GM19193 (cell line): ENCODE data around the gene PRADC1.

Experiments used
- POLR2A ChIP-seq: IDR thresholded peaks from 4 replicates; pipeline ENCODE4 v1.6.1; 2011; ENCODE audit not compliant: insufficient read depth, insufficient read length; ENCODE audit errors: extremely low read depth

Gene PRADC1

GRCh38 chr2:73233154-73233931 lies at the start of gene PRADC1:
Gene PRADC1 (minus strand): TSS chr2:73233239. CDS start chr2:73233160, 79 bp downstream.
- TF ChIP-seq POLR2A = peak; percentile 37

- TF ChIP-seq POLR2A = no peak
These were observed 48.2 kb upstream of the PRADC1 start for GRCh38 chr2:73281244-73281643.

- no peak for TF ChIP-seq POLR2A
These were observed 46.8 kb upstream of the PRADC1 start for GRCh38 chr2:73279852-73280251.

GRCh38 chr2:73272270-73272669 lies 39.2 kb upstream of the PRADC1 start:
- TF ChIP-seq POLR2A = no peak

DNA sequence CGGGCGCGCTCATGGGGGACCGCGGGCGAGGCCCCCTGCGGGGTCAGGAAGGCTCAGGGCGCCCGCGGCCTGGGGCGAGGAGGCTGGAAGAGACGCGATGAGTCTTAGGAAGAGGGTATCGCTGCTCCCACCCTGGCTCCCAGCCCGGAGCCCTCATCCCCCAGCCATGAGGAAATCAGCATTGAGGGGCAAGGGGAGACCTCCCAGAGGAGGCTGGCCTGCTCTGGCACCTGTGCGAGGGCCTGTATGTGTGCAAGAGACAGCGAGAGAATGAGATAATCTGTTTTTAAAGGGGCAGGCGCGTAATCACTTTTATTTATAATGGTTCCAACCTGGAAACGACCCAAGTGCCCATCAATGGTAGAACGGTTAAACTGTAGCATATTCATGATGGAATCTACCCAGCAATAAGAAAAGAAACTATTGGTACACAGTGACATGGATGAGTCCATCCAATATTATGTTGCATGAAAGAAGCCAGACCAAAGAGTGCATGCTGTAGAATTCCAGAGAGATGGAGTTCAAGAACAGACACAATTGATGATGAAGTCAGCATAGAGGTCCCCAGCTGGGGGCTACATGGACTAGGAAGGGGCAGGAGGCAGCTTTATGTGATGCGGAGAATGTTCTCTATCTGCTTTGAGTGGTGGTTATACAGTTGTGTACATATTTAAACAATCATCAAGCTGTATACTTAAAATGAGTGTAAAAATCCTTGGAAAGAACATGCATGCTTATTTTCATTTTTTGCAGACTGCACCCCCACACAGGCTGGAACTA lies 36.8 kb upstream of the PRADC1 start:
- TF ChIP-seq POLR2A = no peak

GRCh38 chr2:73268830-73269685 lies 36.0 kb upstream of the PRADC1 start:
- peak; percentile 55 for TF ChIP-seq POLR2A

DNA sequence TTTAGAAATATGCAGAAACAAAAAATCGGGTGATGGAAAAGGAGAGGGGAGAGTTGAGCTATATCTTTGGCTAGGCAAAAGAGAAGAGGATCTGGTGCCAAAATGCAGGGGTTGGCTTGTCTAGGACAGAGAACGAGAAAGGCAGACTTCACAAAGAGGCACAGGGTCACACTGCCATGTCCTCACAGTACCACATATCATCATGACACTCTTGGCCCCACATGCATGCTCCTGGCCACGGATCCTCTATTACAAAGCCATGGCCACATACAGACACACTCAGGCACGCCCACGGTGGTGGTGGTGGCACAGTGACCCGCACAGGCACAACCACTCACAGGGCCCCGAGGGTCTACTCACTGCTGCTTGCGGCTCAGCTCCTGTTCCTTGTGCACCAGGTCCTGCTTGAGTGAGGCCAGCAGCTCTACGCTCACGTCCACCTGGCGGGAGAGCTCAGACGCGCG lies 35.4 kb upstream of the PRADC1 start:
- TF ChIP-seq POLR2A = no peak

DNA sequence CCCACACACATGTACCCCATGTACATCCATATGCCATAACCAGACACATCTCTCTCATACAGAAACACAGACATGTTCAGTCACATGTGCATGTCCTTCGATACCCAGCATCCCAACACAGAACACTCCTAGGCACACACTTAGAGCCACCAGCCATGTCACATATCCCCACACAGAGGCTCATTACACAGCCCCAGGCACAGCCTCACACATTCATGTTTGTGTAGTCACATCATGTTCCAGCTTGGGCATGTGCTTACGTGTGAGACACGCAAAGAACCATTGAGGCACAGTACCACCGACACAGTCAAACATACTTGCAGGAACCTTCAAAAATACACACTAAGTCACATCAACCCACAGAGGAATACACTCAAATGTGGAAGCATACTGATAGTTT lies 34.0 kb upstream of the PRADC1 start:
- no peak for TF ChIP-seq POLR2A

- no peak for TF ChIP-seq POLR2A
These were observed 33.2 kb upstream of the PRADC1 start for GRCh38 chr2:73266061-73266901.

DNA sequence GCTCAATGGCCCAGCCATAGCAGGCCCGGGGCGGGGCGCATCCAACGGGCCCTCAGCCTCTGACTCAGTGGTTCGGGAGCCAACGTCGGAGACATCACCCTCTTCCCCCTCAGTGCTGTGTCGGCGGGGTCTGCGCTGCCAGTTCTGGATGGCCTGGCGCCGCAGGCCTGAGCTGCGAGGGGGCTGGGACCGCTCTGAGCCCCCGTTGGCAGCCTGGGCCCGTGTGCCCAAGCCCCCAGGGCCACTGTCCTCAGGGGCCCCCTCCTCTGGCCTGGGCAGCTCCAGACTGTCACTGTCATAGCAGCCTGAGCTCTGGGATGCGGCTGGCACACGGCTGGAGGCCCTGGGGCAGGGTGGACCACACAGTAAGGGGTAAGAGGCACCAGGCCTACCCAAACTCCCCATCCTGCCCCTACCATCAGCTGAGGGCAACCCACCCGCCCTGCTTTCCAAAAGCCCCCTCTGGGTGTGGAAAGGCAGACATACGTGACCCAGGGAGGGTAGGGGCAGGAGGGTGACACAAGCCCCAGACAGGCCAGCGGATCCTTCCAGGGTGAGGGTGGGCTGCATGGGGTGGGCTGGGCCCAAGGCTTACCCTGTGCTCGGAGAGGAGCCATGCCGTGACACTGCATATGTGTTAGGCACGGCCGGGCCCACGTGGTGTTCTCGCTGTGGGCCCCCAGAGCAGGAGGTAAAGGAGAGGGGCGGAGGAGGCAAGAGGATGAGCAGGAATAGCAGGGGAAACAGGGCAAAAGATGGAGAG lies 32.4 kb upstream of the PRADC1 start:
- TF ChIP-seq POLR2A = no peak

- TF ChIP-seq POLR2A = no peak
These were observed 31.7 kb upstream of the PRADC1 start for GRCh38 chr2:73264783-73265182.

- TF ChIP-seq POLR2A = no peak
These were observed 31.2 kb upstream of the PRADC1 start for GRCh38 chr2:73264332-73264606.

GRCh38 chr2:73263540-73264331 lies 30.7 kb upstream of the PRADC1 start:
- TF ChIP-seq POLR2A = no peak
